GM12891 (cell line): ENCODE data around the gene NOS3.

Experiments
- PAX5 ChIP-seq: IDR thresholded peaks from 2 replicates; pipeline ENCODE4 v1.6.1; 2011; ENCODE audit warnings: low read length, moderate library complexity, mild to moderate bottlenecking; ENCODE audit not compliant: insufficient read depth, severe bottlenecking
- POLR2A ChIP-seq: IDR thresholded peaks from 2 replicates; pipeline ENCODE4 v1.6.1; 2011; ENCODE audit warnings: low read depth, low read length, control low read depth
- POLR2AphosphoS5 ChIP-seq: IDR thresholded peaks from 2 replicates; pipeline ENCODE4 v1.6.1; 2011; ENCODE audit warnings: low read depth, low read length, control low read depth
- POU2F2 ChIP-seq: IDR thresholded peaks from 2 replicates; pipeline ENCODE4 v1.6.1; 2011; ENCODE audit warnings: low read depth, mild to moderate bottlenecking, control low read depth, low read length, moderate library complexity
- TAF1 ChIP-seq: IDR thresholded peaks from 2 replicates; pipeline ENCODE4 v1.6.1; 2011; ENCODE audit warnings: low read depth, low read length, control low read depth

DNA sequence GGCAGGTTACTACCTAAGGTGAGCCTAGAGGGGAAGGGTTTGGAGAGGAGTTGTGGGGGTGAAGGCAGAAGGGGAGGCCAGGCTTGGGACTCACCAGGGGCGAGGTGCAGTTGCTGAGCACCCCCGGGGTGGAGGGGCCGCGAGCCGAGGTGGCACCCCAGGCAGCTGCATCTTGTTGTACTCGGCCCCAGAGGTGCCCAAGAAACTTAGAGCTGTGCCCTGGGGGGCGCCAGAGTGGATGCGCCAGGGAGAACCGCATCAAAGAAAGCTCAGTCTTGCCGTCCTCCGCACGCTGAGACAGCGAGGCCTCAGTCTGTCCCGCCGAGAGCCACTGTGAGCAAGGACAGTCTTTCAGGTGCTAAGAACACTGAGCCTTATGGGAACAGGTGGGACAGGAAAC, 26.1 kb downstream of the NOS3 start:
- no peak for TF ChIP-seq TAF1
- no peak for TF ChIP-seq POLR2A
- no peak for TF ChIP-seq PAX5
- no peak for TF ChIP-seq POU2F2
- TF ChIP-seq POLR2AphosphoS5 = no peak
